Measurements from ENCODE around the gene SLC22A23.

- TF ChIP-seq POLR2AphosphoS5 (IDR thresholded peaks at IDR 0.05; ENCODE audit: borderline replicate concordance, low read depth, low read length) (no peak), EZH2 (IDR thresholded peaks at IDR 0.05) (no peak), FOXP2 (optimal IDR thresholded peaks at IDR 0.05; ENCODE audit: control extremely low read depth, extremely low read length, insufficient read depth) (no peak)
Observed at GRCh38 chr6:3328796-3329195, 128.1 kb downstream of the SLC22A23 start.

Data from SK-N-MC (cell line).